H1 (cell line): ENCODE data around the gene RBCK1. TPM values are rescaled to one million over a fixed set of nuclear protein-coding genes. Genes with fewer than 3 reads are reported as not detected.

Experiments
- ASH2L ChIP-seq: fragments of 200-600, 300-600 bp; sonication (generic); IDR thresholded peaks from one replicate; pipeline ENCODE4 v1.7.1; 2017; ENCODE audit warnings: low read length
- BACH1 ChIP-seq: IDR thresholded peaks from 2 replicates; pipeline ENCODE4 v1.6.1; 2012; ENCODE audit warnings: low read length, improper control_type of control experiment
- EGR1 ChIP-seq: IDR thresholded peaks from 2 replicates; pipeline ENCODE4 v1.6.1; 2011; ENCODE audit warnings: low read depth, low read length, borderline replicate concordance
- GTF2F1 ChIP-seq: IDR thresholded peaks from 2 replicates; pipeline ENCODE4 v1.6.1; 2012; ENCODE audit warnings: low read depth, low read length, improper control_type of control experiment, borderline replicate concordance
- PHF8 ChIP-seq: fragments of 200-600 bp; sonication (generic); conservative IDR thresholded peaks from 2 replicates; pipeline ENCODE4 v1.7.1; 2012; ENCODE audit warnings: low read depth, mild to moderate bottlenecking, inconsistent platforms, low read length, moderate library complexity
- POLR2AphosphoS5 ChIP-seq: IDR thresholded peaks from 2 replicates; pipeline ENCODE4 v1.6.1; 2011; ENCODE audit warnings: low read depth, low read length
- RXRA ChIP-seq: IDR thresholded peaks from 2 replicates; pipeline ENCODE4 v1.6.1; 2011; ENCODE audit warnings: low read depth, mild to moderate bottlenecking, low read length, moderate library complexity; ENCODE audit not compliant: insufficient read depth
- SIRT6 ChIP-seq: IDR thresholded peaks from one replicate; pipeline ENCODE4 v1.7.1; 2012; ENCODE audit warnings: low read length, inconsistent platforms
- SP1 ChIP-seq: IDR thresholded peaks from 2 replicates; pipeline ENCODE4 v1.6.1; 2011; ENCODE audit warnings: low read depth, low read length
- SRF ChIP-seq: IDR thresholded peaks from 2 replicates; pipeline ENCODE4 v1.6.1; 2011; ENCODE audit warnings: mild to moderate bottlenecking, low read depth, low read length, moderate library complexity
- polyA plus RNA-seq, 7 experiments: library from polyadenylated mRNA; depleted of rRNA in 3 of 7; stranded (reverse) in 5 of 7; unstranded in 2 of 7; fragments of >200 nt in 5 of 7; fragments of 200-250 nt in 2 of 7; gene quantifications; 1 replicate in 5 of 7; 2 replicates in 1 of 7; 4 replicates in 1 of 7; pipeline versions ENCODE4 v1.2.1 to v1.2.3, GENCODE V29; 2011 to 2013; ENCODE audit warnings: missing spikeins in 2 of 7, mixed read lengths in 2 of 7
- total RNA-seq: library from RNA; stranded (reverse); fragmentation: NEBNext Ultra II Directional; extraction: Animal tissue kit (Norgen Biotek cat#: 25700); gene quantifications from 2 replicates; pipeline ENCODE4 v1.2.1, GENCODE V29; 2021
- TF ChIP-seq, protein P1 (sequence below): IDR thresholded peaks from 2 replicates; pipeline ENCODE4 v1.6.1; 2011; ENCODE audit warnings: low read length, improper control_type of control experiment
- TF ChIP-seq, protein P2 (sequence below): fragments of 300-600 bp; sonication (generic); IDR thresholded peaks from 2 replicates; pipeline ENCODE4 v1.7.1; 2012; ENCODE audit warnings: low read length, moderate library complexity, mild to moderate bottlenecking, inconsistent platforms; ENCODE audit not compliant: insufficient replicate concordance

The RBCK1 gene
- total and polyA plus RNA-seq, 2 of the 8 experiments (the other 6 are each of a cell fraction or from before 2014, with no cell fraction given), result 43.1 to 54.7 TPM

DNA sequence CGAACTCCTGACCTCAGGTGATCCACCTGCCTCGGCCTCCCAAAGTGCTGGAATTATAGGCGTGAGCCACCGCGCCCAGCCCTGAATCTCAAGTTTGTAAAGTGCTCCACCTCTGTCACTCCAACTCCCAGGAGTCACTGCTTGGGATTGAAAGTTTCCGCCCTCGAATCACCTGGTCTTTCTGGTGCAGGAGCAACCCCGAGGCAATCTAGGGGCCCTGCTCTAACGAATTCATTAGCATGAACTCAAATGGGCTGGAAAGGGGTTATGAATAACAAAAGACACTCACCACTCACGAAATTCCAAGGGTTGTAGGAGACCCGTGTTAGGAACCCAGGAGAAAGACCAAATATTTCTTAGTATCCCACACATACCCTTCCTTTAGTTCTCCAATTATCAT, 26.1 kb downstream of the RBCK1 start (continued):
- no peak for TF ChIP-seq RXRA
- TF ChIP-seq, protein P1, sequence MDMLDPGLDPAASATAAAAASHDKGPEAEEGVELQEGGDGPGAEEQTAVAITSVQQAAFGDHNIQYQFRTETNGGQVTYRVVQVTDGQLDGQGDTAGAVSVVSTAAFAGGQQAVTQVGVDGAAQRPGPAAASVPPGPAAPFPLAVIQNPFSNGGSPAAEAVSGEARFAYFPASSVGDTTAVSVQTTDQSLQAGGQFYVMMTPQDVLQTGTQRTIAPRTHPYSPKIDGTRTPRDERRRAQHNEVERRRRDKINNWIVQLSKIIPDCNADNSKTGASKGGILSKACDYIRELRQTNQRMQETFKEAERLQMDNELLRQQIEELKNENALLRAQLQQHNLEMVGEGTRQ, result no peak
- TF ChIP-seq PHF8, result no peak
- peak; percentile 23 for TF ChIP-seq ASH2L
- TF ChIP-seq, protein P2, sequence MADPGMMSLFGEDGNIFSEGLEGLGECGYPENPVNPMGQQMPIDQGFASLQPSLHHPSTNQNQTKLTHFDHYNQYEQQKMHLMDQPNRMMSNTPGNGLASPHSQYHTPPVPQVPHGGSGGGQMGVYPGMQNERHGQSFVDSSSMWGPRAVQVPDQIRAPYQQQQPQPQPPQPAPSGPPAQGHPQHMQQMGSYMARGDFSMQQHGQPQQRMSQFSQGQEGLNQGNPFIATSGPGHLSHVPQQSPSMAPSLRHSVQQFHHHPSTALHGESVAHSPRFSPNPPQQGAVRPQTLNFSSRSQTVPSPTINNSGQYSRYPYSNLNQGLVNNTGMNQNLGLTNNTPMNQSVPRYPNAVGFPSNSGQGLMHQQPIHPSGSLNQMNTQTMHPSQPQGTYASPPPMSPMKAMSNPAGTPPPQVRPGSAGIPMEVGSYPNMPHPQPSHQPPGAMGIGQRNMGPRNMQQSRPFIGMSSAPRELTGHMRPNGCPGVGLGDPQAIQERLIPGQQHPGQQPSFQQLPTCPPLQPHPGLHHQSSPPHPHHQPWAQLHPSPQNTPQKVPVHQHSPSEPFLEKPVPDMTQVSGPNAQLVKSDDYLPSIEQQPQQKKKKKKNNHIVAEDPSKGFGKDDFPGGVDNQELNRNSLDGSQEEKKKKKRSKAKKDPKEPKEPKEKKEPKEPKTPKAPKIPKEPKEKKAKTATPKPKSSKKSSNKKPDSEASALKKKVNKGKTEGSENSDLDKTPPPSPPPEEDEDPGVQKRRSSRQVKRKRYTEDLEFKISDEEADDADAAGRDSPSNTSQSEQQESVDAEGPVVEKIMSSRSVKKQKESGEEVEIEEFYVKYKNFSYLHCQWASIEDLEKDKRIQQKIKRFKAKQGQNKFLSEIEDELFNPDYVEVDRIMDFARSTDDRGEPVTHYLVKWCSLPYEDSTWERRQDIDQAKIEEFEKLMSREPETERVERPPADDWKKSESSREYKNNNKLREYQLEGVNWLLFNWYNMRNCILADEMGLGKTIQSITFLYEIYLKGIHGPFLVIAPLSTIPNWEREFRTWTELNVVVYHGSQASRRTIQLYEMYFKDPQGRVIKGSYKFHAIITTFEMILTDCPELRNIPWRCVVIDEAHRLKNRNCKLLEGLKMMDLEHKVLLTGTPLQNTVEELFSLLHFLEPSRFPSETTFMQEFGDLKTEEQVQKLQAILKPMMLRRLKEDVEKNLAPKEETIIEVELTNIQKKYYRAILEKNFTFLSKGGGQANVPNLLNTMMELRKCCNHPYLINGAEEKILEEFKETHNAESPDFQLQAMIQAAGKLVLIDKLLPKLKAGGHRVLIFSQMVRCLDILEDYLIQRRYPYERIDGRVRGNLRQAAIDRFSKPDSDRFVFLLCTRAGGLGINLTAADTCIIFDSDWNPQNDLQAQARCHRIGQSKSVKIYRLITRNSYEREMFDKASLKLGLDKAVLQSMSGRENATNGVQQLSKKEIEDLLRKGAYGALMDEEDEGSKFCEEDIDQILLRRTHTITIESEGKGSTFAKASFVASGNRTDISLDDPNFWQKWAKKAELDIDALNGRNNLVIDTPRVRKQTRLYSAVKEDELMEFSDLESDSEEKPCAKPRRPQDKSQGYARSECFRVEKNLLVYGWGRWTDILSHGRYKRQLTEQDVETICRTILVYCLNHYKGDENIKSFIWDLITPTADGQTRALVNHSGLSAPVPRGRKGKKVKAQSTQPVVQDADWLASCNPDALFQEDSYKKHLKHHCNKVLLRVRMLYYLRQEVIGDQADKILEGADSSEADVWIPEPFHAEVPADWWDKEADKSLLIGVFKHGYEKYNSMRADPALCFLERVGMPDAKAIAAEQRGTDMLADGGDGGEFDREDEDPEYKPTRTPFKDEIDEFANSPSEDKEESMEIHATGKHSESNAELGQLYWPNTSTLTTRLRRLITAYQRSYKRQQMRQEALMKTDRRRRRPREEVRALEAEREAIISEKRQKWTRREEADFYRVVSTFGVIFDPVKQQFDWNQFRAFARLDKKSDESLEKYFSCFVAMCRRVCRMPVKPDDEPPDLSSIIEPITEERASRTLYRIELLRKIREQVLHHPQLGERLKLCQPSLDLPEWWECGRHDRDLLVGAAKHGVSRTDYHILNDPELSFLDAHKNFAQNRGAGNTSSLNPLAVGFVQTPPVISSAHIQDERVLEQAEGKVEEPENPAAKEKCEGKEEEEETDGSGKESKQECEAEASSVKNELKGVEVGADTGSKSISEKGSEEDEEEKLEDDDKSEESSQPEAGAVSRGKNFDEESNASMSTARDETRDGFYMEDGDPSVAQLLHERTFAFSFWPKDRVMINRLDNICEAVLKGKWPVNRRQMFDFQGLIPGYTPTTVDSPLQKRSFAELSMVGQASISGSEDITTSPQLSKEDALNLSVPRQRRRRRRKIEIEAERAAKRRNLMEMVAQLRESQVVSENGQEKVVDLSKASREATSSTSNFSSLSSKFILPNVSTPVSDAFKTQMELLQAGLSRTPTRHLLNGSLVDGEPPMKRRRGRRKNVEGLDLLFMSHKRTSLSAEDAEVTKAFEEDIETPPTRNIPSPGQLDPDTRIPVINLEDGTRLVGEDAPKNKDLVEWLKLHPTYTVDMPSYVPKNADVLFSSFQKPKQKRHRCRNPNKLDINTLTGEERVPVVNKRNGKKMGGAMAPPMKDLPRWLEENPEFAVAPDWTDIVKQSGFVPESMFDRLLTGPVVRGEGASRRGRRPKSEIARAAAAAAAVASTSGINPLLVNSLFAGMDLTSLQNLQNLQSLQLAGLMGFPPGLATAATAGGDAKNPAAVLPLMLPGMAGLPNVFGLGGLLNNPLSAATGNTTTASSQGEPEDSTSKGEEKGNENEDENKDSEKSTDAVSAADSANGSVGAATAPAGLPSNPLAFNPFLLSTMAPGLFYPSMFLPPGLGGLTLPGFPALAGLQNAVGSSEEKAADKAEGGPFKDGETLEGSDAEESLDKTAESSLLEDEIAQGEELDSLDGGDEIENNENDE, result peak; percentile 40
- peak; percentile 71; the same call in 1 of the 2 replicates for TF ChIP-seq POLR2AphosphoS5
- TF ChIP-seq SP1, result peak; percentile 69; the same call in 1 of the 2 replicates
- no peak for TF ChIP-seq SRF
- no peak for TF ChIP-seq BACH1
- no peak for TF ChIP-seq SIRT6
- TF ChIP-seq GTF2F1, result no peak
- TF ChIP-seq EGR1, result 0 out of 2 replicates have a peak, but pooled peaks have one; percentile 31
